NCI-H446 (cell line): Measurements from ENCODE around the gene ZNF33B.
"Not testable (repeated sequence)": the region's sequence is repeated elsewhere in the genome, so short reads cannot be mapped to it uniquely, and the experiment has no call there.

Experiments used
- DNase-seq, 2 experiments: peaks; one replicate each; lab custom pipeline; 2025; lab: John Stamatoyannopoulos, UW

Gene ZNF33B

DNA sequence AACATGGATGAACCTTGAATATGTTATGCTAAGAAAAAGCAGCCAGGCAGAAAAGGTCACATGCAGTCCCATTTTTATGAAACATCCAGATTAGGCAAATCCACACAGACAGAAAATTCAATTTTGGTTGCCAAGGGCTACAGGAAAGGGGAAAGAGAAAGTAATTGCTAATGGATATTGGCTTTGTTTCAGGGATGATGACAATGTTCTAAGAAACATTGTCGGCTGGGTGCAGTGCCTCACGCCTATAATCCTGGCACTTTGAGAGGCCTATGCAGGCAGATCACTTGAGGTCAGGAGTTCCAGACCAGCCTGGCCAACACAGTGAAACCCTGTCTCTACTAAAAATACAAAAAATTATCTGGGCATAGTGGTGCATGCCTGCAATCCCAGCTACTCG lies 23.0 kb downstream of the ZNF33B start:
- no peak for DNase-seq

- no peak for DNase-seq
These were observed 28.5 kb downstream of the ZNF33B start for GRCh38 chr10:42609872-42610271.

- DNase-seq, result no peak
These were observed 40.0 kb downstream of the ZNF33B start for GRCh38 chr10:42598249-42598873.

DNA sequence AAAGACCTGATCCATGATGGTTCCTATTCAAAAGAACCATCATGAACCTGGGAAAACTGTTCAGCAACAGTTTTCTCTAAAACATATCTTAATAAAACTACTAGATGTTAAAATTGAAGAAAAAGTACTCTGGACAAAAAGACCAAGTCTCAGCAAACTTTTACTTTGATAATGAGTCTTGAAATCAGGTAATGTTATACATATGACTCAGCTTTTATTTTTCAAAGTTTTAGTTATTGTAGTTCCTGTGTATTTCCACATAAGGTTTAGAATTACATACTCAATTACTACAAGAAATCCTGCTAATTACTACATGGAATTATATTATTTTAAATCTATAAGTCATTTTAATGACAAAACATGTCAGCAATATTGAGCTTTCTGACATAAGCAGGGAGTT lies 42.2 kb downstream of the ZNF33B start:
- no peak for DNase-seq

GRCh38 chr10:42594246-42594650 lies 44.1 kb downstream of the ZNF33B start:
- DNase-seq, result no peak

GRCh38 chr10:42593284-42593683 lies 45.1 kb downstream of the ZNF33B start:
- DNase-seq, result no peak

DNA sequence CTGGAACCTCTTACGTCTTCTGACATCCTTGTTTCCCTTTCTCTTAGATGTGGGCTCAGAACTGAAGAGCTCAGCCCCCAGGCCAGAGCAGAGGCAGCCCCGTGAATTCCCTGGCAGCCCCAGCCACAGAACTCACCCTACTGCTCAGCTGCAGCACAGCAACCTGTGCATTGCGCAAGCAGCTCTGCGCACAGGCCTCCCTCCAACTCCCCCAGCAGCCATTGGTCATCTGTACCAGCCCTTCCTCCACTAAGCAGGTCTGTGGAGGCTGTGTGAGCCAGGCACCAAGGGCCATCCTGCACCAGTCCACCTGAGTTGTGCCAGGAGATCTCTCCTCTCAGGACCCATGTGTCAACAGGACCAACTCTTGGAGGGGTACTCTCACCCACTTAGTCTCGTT lies 54.5 kb downstream of the ZNF33B start:
- DNase-seq, result no peak

- DNase-seq, result no peak
These were observed 60.4 kb downstream of the ZNF33B start for GRCh38 chr10:42578019-42578418.

DNA sequence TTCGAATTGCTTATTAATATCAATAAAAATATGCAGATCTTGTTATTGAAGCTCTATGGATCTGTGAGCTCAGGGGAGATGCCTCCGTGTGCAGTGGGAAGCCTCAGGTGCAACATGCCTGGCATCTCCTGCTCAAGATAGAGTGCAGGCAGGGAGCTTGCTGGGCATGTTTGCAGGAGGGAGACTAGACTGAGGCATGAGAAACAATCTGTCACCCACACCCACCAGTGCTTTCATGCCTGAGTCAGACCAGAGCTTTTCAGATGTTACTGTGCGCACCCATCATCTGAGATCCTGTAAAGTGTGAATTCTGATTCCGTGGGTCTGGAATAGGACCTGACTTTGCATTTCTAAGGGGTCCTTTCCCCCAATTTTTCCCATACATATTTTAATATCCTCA lies 62.0 kb downstream of the ZNF33B start:
- no peak for DNase-seq

GRCh38 chr10:42574336-42574735 lies 64.0 kb downstream of the ZNF33B start:
- DNase-seq, result no peak

DNA sequence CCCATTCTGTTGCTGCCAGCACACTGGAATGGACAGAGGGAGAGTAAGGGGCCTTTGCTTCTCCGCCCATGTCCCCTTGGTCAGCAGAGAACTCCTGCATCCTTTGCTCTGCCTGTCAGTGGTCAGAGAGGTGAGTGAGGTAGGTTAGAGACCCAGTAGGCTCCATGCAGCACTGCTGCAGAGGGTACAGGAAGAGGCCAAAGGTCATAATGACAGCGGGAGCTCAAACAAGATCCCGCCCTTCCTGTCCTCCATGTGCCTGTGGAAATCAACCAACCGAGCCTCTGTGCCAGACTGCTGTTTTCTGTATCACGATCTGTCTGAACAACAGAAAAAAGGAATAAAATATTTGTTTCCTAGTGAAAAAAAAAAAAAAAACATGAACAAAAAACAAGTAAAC lies 81.4 kb downstream of the ZNF33B start:
- DNase-seq, result no peak

DNA sequence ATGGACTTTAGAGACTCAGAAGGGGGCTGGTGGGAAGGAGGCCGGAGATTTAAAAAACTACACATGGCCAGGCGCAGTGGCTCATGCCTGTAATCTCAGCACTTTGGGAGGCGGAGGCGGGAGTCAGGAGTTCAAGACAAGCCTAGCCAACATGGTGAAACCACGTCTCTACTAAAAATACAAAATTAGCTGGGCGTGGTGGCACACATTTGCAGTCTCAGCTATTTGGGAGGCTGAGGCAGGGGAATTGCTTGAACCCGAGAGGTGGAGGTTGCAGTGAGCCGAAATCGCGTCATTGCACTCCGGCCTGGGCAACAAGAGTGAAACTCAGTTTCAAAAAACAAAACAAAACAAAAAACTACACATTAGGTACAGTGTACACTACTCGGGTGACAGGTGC lies 84.8 kb downstream of the ZNF33B start:
- not testable (repeated sequence) for DNase-seq

- no peak for DNase-seq
These were observed 85.3 kb downstream of the ZNF33B start for GRCh38 chr10:42553064-42553407.

- peak; percentile 77 to 93 for DNase-seq
These were observed 85.9 kb downstream of the ZNF33B start for GRCh38 chr10:42552188-42553063.

DNA sequence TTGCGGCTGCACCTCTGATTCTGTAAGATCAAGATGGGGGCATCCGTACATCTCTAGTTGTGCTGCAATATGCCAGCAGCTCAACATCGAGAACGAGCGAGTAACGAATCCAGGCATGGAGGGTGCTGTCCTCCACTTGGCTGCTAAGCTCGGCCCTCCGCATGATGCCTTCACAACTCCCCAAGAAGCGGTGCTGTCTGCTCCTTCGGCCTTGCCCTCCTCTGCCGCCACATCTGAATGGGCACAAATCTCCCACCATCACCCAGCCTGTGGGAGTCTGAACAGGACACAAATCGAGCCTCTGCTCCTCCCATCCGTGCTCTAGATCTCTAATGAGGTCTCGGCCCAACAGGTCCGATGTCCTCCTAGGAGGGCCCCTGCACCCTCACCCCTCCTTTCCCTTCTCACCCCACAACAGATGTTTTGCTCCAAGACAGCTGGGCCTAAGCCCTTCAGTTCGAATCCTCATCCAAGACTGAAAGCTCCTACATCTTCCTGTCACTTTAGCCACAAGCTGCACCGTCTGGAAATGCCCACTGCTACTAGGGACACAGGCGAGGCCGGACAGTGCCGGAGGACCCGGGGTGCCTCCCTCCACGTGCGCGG lies 86.7 kb downstream of the ZNF33B start:
- DNase-seq, result no peak

DNA sequence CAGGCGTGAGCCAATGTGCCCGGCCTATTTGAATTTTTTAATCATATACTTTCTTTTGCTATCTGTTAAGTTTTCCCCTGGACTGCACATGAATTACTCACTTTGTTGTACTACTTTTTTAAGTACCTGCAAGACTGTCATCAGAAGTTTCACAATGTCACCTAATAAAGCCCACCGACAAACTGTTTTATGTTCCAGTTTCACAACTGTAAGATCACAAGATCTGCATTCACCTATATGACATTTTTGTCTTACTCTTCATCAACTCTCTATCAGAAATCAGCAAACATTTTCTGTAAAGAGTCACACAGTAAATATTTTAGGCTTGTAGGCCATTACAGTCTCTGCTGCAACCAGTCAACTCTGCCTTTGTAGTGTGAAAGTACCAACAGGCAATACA lies 88.5 kb downstream of the ZNF33B start:
- DNase-seq, result no peak

DNA sequence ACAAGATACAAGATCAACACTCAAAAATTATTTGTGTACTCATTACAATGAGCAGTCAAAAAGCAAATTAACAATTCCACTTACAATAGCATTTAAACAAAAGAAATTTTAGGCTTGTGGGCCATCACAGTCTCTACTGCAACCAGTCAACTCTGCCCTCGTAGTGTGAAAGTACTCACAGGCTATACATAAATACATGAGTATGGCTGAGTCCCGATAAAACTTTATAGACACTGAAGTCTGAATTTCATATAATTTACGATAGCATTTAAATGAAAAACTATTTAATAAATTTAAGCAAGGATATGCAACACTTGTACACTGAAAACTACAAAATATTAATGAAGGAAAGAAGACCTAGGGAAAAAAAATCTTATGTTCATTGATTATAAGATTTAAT lies 90.1 kb downstream of the ZNF33B start:
- DNase-seq, result no peak

DNA sequence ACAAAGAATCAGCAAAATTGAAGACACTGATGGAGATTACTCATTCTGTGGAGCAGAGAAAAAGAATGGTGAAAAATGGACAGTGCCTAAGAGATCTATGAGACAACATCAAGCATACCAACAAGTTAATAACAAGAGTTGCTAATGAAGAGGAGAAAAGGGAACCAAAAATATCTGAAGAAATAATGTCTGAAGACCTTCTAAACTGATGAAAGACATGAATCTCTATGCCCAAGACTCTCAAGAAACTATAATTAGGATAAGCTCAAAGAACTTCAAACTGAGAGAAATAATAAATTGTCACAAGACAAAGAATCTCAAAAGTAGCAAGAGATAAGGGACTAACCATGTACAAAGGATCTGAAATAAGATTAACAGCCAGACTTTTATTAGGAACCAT lies 93.4 kb downstream of the ZNF33B start:
- DNase-seq, result no peak

DNA sequence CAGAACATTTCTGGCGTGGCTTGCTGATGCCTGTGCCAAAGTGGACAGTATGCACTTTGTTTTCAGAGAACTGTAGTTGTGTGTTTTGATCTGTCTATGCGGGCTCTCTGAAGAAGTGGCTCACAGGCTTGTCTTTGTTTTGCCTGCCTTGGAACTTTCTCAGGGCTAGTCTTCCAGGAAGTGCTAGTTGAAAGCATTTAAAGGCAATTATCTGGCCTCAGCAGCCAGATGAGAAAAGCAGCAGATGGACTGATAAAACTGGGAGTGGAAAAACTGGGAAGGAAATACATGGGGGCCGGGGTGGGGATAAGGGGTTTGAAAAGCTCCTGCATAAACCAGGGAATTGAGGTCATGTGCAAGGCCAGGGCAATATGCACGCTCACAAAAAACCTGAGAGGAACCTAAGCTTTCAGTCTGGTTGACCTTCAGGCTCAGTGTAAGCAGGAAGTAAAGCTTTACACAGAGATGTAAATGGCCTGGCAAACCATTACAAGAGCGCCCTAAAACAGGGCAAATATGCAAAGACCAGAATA lies 94.5 kb downstream of the ZNF33B start:
- DNase-seq, result no peak
